ENCODE results near the gene FRMD1.

- TF ChIP-seq CTCF (IDR thresholded peaks at IDR 0.05) = no peak
- no peak for TF ChIP-seq POLR2A (IDR thresholded peaks at IDR 0.05)
These were observed 54.0 kb downstream of the FRMD1 start for GRCh38 chr6:168024951-168025510.
